Retina (tissue), 1 donor: ENCODE results near the gene FRAS1.

Experiments
- DNase-seq: peaks from one replicate; pipeline ENCODE4 v3.0.0-alpha.2; 2016

FRAS1 gene

DNA sequence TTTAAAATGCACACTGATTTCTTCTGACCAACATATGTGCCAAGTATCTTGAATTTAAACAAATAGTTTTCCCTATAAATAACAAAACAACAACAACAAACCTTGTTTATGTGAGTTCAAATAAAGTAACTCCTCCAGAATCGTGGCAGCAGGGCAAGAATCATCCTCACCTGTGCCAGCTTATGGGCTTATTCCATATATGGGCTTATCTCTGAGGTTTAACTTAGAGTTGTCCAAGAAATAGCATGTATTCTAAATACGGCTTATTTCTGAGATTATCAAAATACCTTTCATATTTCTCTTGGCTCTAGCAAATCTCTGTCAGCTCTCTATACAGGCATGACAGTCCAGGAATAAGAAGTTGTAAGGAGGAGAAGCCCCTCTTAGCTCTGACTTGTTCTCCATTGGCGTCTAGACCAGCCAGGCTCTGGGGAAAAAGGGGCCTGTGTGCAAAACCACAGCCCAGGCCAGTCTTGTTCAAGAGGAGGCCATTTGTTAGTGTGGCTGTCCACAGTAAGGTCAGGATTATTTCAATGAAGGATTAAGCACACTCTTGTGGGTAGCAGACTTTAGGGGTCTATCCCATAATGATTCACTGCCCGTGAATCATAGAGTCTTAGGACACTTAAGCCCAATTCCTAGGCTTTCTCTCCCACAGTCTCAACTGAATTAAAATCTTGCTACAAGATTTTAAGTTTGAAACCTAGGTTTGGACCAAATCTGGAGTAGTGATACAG, 63.2 kb downstream of the FRAS1 start:
- no peak for DNase-seq

DNA sequence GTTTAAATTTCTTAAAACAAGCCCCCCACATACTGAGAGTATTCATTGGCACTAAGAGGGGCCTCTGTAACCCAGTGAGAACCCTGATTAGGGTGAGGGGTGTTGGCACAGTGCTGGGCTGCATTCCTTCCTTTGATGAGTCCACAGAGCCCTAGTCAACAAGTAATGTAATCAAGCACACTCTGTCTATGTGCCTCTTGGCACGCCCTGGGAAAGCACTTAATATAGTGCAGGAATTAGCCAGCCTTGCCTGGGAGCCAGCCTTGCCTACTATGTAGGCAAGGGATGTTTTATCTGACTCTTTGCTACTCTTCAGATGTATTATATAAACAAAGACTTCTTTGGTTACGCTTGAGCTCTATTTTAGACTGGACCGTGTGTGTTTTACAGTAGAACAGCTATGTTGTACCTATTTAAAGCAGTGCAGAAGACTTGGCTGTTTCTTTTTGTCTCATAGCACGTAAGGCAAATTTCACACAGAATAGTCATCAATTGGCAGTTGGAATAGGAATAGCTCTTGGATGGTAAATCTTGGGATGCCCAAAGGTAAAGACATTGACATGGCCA, 64.3 kb downstream of the FRAS1 start:
- no peak for DNase-seq

DNA sequence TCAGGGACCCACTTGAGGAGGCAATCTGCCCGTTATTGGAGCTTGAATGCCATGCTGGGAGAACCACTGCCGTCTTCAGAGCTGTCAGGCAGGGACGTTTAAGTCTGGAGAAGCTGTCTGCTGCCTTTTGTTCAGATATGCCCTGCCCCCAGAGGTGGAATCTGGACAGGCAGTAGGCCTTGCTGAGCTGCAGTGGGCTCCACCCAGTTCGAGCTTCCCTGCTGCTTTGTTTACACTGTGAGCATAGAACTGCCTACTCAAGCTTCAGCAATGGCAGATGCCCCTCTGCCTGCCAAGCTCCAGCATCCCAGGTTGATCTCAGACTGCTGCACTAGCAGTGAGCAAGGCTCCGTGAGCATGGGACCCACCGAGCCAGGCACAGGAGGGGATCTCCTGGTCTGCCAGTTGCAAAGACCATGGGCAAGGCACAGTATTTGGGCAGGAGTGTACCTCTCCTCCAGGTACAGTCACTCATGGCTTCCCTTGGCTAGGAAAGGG, 68.8 kb downstream of the FRAS1 start:
- DNase-seq, result peak; percentile 48

DNA sequence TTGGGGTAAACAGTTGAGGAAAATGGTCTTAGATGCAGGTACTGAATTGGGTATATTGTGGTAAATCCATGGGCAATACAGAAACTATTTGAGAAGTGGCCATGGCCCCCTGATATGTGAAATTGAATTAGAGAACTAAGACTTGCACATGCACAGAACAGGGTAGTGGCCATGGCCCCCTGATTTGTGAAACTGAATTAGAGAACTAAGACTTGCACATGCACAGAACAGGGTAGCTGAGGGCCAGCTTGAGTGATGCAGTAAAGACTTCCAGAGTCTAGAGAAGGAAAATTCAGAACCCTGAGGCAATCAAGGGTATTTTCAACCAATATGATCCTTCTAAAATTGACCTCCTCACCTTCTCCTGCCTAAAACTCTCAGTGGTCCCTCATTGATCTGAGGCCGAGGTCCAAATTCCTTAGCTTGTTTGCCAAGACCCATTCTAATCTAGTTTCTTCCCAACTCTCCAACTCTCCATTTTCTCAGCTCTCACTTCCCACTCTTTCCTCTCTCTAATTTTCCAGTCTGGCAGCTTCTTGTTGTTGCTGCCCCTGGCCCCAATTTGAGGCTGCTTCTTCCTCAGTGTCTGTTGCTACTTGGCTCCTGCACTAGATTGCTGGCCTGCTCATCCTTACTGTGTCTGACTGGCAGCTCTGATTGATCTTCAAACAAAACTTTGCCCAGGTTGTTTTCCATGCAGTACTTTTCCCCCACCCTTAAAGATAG, 72.4 kb downstream of the FRAS1 start:
- DNase-seq, result no peak

DNA sequence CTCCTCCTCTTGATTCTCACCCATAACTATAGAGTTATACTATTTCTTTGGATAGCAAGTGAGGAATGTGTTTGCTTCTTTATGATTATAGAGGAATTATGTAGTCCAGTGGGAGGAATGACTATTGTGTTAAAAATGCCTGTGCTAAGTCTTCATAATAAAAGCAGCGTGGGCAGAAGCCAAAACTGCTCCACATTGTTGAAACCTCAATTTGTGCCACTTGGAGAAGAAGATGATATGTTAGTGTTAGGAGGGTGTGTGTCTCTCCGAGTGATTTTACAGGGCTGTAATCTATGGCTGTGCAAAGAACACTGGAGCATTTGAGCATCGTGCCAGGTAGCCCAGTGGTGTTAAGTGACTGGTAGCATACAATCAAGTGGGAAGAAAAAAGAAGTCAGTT, 74.3 kb downstream of the FRAS1 start:
- DNase-seq, result no peak

DNA sequence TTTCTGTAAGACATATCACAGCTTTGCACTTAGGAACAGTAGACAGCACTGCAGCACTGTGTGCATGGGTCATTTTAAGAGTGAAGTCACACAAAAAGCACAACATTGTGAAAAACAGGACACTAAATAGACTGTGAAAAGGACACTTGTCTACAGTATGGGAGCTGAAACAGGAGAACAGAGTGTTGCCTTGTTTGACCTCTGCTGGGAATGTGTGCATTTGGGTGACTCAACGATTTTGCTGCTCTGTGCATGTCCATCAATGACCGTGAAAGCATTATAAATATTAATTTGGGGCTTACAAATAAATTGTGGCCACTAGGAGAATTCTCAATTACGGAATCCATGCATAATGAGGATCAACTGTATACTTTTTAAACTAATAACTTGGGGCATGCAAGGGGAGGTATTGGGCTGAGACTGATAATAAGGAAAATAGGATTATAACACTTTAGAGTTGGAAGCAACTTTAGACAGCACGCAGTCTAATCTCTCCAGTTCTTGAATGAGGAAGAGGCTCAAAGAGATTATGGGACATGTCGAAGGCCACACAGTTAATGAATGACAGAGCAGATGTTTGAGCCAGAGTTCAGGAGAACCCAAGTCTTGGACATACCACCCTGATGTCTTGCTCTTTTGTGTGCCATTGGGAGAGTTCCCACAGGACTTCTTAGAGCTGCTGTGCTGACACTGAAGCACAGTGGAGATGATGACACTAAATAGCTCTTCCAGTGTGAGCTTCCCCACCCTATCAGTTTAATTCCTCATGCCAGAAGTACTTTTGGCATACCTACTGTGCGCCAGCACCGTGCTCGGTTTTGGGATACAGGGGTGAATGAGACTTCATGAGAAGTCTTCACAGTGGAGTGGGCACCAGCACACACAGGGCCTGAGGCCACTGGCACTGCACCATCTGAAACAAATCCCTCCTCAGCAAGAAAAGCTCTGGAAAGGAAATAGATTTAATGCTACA, 79.3 kb downstream of the FRAS1 start:
- DNase-seq, result no peak

DNA sequence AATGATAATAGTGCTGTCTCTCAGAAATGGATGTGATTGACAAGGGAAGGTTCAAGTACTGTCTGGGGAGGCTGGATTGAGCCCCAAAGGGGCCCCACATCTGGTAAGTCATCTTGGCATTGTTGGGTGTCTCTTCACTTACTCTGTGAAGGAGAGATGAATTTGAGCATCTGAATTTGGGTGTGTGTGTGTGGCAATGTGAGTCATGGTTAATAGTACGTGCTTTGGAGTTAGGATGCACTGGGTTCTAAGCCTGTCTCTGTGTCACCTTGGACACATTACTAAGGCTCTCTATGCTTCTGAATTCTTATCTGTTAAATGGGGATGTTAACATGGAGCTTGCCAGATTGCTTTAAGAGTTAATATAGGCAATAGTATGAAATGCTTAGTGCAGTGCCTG, 80.4 kb downstream of the FRAS1 start:
- DNase-seq, result no peak

DNA sequence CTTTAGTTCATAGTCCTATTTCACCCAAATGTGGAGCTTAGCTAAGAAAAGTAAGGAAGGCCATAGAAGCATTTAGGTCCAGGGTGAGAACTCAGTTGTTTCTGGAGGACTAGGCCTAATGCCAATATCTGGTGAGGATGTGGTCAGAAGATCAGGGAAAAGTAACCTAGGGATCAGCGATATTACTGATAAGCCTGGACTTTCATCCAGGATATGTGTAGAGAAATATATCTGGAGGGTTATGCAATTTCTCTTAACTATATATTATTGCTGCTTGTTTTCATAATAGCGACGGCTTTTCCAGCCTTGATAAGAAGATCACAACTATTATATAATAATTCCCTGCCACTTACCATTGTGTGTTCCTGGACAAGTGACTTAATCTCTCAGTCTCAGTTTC, 81.1 kb downstream of the FRAS1 start:
- no peak for DNase-seq

DNA sequence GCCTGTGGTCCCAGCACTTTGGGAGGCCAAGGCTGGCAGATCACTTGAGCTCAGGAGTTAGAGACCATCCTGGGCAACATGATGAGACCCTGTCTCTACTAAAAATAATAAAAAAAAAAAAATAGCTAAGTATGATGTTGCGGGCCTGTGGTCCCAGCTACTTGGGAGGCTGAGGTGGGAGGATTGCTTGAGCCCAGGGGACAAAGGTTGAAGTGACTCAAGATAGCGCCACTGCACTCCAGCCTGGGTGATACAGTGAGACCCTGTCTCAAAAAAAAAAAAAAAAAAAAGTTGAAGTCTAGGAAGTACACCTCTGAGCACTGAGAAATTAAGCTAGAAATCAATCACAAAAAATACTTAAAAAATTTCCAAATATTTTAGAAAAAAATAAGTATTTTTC, 86.5 kb downstream of the FRAS1 start:
- DNase-seq, result no peak

DNA sequence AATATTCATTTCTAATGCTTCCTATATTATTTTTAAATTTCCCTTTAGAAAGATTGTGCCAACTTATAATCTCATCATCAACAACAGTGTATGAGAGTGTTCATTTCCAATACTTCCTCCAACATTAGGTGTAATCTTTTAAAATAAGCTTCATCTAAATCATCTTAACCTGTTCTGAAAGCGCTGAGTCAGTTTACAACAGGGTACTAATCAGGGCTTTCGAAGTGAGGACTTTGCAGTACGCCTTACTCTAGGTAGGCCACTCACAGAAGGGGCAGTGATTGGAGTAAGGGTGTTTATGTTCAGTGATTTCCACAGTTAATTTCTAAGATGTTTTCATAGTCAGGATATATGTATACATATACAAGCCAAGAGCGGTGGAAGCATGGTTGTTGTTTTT, 87.9 kb downstream of the FRAS1 start:
- no peak for DNase-seq

DNA sequence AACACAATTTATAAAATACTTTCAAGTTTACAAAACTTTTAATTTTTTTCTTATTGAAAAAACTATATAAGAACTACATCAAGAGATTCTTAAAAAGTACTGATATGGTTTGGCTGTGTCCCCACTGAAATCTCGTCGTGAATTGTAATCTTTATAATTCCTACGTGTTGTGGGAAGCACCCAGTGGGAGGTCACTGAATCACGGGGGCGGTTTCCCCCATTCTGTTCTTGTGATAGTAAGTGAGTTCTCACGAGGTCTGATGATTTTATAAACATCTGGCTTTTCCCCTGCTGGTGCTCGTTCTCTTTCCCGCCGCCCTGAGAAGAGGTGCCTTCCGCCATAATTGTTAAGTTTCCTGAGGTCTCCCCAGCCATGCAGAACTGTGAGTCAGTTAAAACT, 88.5 kb downstream of the FRAS1 start:
- no peak for DNase-seq

DNA sequence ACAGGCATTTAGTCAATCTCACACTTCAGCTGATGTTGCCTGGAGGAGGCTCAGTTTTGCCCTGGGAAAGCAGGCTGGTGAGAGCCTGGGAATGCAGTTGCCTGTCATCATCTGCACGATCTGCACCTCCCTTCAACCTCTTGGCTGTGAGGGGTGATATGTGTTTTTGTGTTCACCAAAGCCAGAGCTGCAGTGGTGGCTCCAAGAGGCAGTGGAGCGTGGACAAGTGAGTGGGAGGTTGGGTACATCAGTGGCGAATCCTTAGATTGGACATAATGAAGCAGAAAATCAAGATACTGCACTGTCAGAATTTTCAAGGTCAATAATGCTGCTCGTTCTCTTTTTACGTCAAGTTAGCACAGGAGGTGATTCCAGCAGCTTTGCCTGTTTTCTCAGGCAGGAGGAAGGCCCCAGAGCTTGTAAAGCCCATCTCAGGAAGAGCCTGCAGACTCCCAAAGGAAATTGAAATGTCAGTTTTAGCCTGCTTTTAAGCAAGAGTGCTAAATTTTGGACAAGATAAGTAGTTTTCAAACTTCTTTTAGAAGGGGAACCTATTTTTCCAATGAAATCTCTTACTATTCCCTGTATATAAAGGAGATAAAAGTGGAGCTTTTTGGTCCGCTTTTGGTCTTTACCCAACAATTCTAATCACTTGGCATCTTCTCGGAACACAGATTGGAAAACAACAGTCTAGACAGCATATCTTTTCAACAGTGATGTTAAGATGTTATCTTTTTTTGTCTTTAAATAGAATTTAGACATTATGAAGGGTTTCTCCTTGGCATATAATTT, 92.8 kb downstream of the FRAS1 start:
- DNase-seq, result peak; percentile 79

DNA sequence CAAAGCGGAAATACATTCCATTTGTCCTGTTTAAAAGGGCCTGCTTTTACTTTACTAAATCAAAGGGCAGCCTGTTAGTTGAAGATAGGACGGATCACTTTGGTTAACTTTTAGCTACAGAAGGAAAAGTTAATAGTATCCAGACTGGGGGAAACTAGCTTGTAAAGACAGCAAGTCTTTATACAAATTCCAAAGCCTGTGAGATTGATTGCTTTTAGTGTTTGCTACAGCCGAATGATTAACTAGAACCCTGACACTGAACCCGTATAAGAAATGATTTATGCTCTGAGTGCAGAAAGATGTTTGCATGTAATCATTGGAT, 93.4 kb downstream of the FRAS1 start:
- no peak for DNase-seq

DNA sequence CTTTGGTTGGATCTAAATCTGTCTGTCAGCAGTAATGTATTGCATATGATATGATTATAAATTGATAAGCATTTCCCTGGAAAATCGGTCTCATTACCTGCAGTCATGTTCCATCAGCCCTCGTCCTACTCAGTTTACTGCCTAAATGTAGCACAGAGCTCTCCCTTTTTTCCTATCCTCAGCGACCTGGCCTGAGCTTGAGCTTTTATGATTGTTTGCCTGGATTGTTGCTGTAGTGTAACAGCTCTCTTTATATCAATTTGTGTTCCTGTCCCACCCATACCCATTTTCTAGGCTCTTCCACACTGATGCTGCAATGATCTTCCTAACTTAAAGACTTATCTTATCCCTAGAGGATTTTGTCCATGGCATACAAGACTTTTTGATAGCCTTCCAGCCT, 95.7 kb downstream of the FRAS1 start:
- no peak for DNase-seq

DNA sequence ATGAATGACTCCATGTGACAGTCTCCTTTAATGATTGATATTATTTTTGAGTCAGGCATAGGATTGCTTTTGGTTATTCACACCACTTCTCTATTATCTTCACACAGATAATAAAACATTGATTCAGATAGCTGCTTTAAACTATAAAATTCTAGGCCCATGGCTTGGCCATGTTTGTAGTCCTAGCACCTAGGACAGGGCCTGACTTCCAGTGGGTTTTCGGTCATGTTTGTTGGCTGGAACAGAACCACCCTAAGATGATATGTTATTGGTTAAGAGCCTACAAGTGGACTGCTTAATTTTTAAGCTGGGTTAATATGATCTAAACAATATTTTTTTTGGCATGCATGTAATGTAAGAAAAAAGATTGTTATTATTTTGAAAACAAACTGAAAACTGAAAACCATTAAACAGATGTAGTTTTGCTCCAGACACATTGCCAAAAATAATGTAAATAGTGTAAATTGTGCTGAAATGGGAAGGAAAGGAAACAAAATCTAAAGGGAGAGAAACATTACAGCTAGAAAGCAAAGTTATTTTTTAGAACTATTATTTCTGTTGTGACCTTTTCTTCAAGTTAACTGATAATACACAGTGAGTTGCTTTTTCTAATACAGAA, 98.0 kb downstream of the FRAS1 start:
- no peak for DNase-seq

DNA sequence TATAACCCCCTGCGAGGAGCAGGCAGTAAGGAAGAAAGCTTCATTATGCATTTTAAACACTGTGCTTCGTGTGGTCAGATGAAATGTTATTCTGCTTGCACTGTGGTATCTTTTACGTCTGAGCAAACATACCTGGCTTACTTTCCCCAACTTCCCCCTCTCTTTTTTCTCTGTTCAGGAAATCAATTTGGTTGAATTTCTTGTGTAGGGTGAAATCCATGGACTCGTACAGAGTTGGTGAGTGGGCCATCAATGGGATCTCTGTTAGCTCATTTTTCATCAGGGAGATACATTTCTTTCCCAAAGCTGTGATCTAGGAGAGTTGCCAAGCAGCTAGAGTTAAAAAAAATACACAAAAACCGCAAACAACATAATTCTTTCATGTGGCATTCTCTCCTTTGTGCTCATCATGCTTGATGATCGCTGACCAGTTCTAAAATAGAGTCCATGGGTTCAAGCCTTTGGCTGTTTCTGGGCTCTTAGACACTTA, 98.5 kb downstream of the FRAS1 start:
- DNase-seq, result no peak

DNA sequence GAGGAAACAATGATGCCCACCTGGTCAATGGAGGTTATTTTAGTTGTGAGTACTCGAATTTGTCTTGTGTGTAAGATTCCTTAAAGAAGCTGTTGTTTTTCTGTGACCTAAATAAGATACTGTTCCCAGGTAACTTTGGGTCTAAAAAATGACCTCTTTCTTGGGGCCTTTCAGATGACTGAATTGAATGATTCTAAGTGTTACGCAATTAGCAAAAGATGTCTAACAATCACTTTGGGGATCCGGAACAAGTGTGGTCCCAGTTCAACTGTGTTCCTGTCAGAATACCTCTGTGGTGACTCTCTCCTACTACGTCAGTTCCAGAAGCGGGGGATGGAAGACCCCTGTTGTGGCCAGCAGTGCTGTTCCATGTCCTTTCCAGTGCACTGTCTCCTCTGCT, 99.4 kb downstream of the FRAS1 start:
- no peak for DNase-seq

DNA sequence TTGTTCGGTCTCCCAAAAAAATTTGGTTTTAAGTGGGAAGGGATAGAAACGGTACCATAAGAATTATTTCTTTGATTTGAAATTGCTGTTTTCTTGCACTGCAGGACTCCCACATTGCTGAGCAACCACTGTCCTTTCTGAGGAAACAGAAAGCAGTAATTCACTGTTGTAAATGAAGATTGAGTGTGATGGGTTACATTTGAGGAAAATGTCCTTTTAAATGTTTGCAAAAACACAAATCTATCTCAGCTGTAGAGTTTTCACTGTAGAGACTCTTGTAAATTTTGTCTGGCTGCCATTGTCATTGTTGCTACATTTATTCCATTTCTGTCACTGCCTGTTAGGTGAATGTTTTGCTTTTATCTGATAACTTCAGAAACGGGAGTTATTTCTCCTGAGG, 105.2 kb downstream of the FRAS1 start:
- no peak for DNase-seq

DNA sequence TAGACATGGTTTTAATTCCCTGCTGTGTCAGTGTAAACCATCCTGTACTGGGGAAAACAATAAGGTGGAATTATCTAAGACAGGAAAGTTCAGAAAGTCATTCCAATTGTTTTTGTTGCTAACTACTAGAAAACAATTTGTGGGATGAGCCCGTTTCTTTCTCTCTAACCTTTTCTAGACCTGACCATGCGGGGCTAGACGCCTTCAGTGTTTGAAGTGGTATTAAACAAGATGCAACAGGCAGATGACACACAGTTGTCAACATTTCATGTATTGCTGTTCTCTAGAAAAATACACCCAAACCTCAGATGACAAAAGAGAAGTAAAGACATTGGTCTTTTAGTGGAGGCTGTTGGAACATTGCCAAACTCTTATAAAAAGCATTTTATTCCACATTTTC, 105.7 kb downstream of the FRAS1 start:
- DNase-seq, result no peak

DNA sequence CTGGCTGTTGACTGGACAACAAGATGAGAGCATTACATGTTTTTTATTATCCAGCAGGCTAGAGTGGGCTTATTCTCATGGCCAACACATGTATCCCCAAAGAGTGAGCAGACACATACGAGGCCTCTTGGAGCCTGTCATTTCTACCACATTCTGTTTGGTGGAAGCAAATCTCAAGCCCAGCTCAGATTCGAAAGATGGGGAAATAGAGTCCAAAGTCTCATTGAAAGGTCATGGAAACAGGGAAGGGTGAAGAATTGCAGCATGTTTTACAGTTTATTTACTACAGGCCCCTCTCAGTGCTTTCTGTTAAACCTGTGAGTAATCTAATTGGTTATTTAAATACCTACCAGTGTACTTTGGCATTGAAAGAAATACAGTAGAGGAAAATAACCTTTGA, 108.6 kb downstream of the FRAS1 start:
- no peak for DNase-seq

DNA sequence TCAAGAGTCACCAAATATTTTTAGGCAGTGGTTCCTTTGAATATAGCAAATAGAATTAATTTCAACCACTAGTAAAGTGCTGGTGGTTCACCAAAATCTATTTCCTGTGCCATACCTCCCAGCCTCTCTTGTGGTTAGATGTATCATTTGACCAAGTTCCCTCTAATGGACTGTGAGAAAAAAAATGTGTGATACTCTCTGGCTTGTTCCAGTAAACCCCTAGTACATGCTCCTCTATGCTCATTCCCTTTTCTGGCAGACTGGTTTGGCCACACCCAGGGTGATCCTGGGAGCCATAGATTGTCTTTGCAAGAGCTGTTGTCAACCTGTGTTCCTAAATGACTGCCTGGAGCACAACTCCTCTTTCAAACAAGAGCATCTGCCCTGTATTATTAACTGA, 109.5 kb downstream of the FRAS1 start:
- no peak for DNase-seq

DNA sequence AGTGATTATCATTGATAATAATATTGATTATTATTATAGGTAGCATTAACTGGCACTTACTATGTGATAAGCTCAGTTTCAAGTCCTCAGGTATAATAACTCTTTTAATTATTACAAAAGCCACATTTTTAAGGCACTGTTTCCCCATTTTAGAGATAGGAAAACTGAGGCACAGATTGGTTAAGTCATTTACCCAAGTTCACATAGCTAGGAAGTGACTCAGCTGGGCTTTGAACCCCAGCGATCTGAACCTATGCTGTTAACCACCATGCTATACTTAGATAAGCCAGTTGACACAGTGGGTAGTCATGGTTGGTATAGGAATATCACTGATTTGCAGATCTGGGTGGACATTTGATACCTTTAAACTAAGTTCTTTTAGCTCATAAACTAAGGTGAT, 110.4 kb downstream of the FRAS1 start:
- DNase-seq, result no peak
